Lung (tissue), 12 donors: ENCODE data around the gene NEB. TPM values are rescaled to one million over a fixed set of nuclear protein-coding genes. Genes with fewer than 3 reads are reported as not detected.

ENCODE experiments used
- ATAC-seq: fragments of 200-7000 bp; cut with Tn5 transposase; one replicate; pipeline ENCODE4 v1.9.1; 2020; ENCODE audit warnings: moderate number of reproducible peaks; ENCODE audit not compliant: insufficient read depth, low FRiP score
- DNase-seq, 3 donors: peaks; one replicate each; pipeline ENCODE4 v3.0.0-alpha.2; 2013 to 2017
- H3K27ac ChIP-seq, 2 donors: one replicate each; pipeline ENCODE4 v1.5.1; 2013; ENCODE audit warnings: mild to moderate bottlenecking in 2 of 2, moderate library complexity in 2 of 2, control low read depth in 1 of 2, inconsistent platforms in 1 of 2, low read depth in 1 of 2, low read length in 1 of 2
- H3K27me3 ChIP-seq, 3 donors: one replicate each; pipeline ENCODE4 v1.5.1; 2013; ENCODE audit warnings: low read length in 2 of 3; ENCODE audit not compliant: control insufficient read depth in 3 of 3, insufficient read depth in 3 of 3
- H3K36me3 ChIP-seq, 4 donors: one replicate each; pipeline ENCODE4 v1.5.1; 2013; ENCODE audit warnings: low read length in 4 of 4, mild to moderate bottlenecking in 1 of 4, moderate library complexity in 1 of 4; ENCODE audit not compliant: control insufficient read depth in 4 of 4, insufficient read depth in 4 of 4
- H3K4me1 ChIP-seq, 5 donors: one replicate each; pipeline ENCODE4 v1.5.1; 2013; ENCODE audit warnings: low read length in 5 of 5, mild to moderate bottlenecking in 2 of 5, moderate library complexity in 1 of 5; ENCODE audit not compliant: control insufficient read depth in 5 of 5, insufficient read depth in 5 of 5
- H3K4me3 ChIP-seq: one replicate; pipeline ENCODE4 v1.5.1; 2013; ENCODE audit warnings: mild to moderate bottlenecking, control low read depth, moderate library complexity
- H3K9ac ChIP-seq, 2 donors: one replicate each; pipeline ENCODE4 v1.5.1; 2013; ENCODE audit warnings: low read length in 2 of 2, control low read depth in 1 of 2; ENCODE audit not compliant: insufficient read depth in 1 of 2
- H3K9me3 ChIP-seq, 4 donors: one replicate each; pipeline ENCODE4 v1.5.1; 2013; ENCODE audit warnings: low read length in 3 of 4, mild to moderate bottlenecking in 1 of 4, moderate library complexity in 1 of 4; ENCODE audit not compliant: control insufficient read depth in 4 of 4, insufficient read depth in 3 of 4
- CTCF ChIP-seq: IDR thresholded peaks from 2 replicates; pipeline ENCODE4 v1.5.1; 2012; ENCODE audit warnings: mild to moderate bottlenecking; ENCODE audit errors: control extremely low read depth, extremely low read depth
- WGBS, 2 donors: extraction: QIAGEN DNeasy Blood & Tissue Kit; methylation state at CpG; one replicate each; pipeline ENCODE4 v1.1.7; 2013; 5-methylcytosine and 5-hydroxymethylcytosine counted together
- polyA plus RNA-seq, 2 donors: library from polyadenylated mRNA; stranded (reverse); fragments of 200-250 nt; gene quantifications; one replicate each; pipeline ENCODE4 v1.2.1, GENCODE V29; 2013
- total RNA-seq, 2 donors: library from RNA; depleted of rRNA in 1 of 2; stranded (reverse); fragments of >200 nt in 1 of 2; gene quantifications; one replicate each; pipeline ENCODE4 v1.2.1, GENCODE V29; 2014 to 2021
- donor health status: control.
- donor health status: control.
- donor health status: Bipolar disorder and iron deficiency.
- donor health status: healthy.
- donor health status: DM: yes; HTN: yes; CAD: no.

The NEB gene
- total and polyA plus RNA-seq, 4 donors = 0.52 to 2.1 (median 1.0) TPM

DNA sequence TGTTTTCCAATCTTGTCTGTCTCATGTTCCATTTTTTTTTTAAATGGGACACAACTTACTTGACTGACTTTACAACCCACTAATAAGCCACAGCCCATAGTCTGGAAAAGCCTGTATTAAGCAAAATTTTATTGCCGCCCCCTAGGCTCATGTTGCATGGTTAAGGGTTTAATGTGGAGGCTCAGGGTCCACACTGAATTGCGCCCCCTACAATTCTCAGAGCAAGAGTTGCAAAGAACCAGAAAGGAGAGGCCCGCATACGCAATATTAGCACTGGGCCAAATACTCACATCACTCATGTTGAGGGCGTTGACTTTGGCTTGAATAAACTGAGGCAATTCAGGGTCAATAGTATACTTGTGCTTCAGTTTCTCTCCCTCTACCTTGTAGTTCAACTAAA, 65.5 kb downstream of the NEB start:
- no peak for TF ChIP-seq CTCF
- no peak for ATAC-seq

DNA sequence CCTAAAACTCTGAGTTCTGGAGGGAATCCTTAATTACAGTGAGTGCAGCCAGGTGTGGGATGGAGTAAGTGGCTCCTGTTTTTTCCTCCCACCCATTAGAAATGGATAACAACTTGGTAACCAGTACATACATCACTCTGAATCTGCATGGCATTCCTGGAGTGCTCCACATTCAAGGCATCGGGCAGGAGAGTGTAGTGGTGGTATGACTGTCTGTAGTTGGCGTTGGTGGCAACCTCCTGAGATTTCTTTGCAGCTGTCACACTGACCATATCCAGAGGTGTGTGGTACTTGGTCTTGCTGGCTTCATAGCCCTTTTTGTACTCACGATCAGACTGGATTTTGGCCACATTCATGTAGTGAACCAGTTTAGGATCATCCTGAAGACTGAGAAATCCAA, 68.3 kb downstream of the NEB start:
- Histone ChIP-seq H3K9me3 (peaks cover 0 to 3% (median 0%) of the 10 kb centered on the region in 4 donors), H3K27ac (no peak overlapping the region), H3K27me3 (no peaks in the 10 kb centered on the region), H3K36me3 (no peaks in the 10 kb centered on the region), H3K9ac (no peak overlapping the region), H3K4me1 (peaks cover 0 to 5% (median 2%) of the 10 kb centered on the region in 5 donors), H3K4me3 (no peak overlapping the region)
- no peak for TF ChIP-seq CTCF
- DNase-seq (no peak), ATAC-seq (no peak)
- WGBS, 2 donors = 95 to 97% methylated on average over 3 of the region's 3 CpGs

More for the DNA sequence above, 65.5 kb downstream of the NEB start:
- Histone ChIP-seq H3K27ac (no peak overlapping the region), H3K27me3 (no peaks in the 10 kb centered on the region), H3K36me3 (no peaks in the 10 kb centered on the region), H3K9me3 (no peaks in the 10 kb centered on the region), H3K9ac (no peak overlapping the region), H3K4me1 (peaks cover 0 to 8% (median 5%) of the 10 kb centered on the region in 5 donors), H3K4me3 (no peak overlapping the region)
- DNase-seq = no peak
- WGBS, 2 donors = 97% methylated on average over 5 of the region's 5 CpGs

GRCh38 chr2:151664520-151664919, 69.8 kb downstream of the NEB start:
- H3K27ac ChIP-seq = no peak overlapping the region
- no peaks in the 10 kb centered on the region for H3K36me3 ChIP-seq
- DNase-seq (no peak), ATAC-seq (no peak)
- 78 to 94% methylated on average over 1 of the region's 1 CpG for WGBS, 2 donors
- no peaks in the 10 kb centered on the region for H3K27me3 ChIP-seq
- no peak for TF ChIP-seq CTCF
- H3K9me3 ChIP-seq = peaks cover 0 to 3% (median 0%) of the 10 kb centered on the region in 4 donors
- H3K4me3 ChIP-seq = no peak overlapping the region
- H3K9ac ChIP-seq = no peak overlapping the region
- no peaks in the 10 kb centered on the region for H3K4me1 ChIP-seq

DNA sequence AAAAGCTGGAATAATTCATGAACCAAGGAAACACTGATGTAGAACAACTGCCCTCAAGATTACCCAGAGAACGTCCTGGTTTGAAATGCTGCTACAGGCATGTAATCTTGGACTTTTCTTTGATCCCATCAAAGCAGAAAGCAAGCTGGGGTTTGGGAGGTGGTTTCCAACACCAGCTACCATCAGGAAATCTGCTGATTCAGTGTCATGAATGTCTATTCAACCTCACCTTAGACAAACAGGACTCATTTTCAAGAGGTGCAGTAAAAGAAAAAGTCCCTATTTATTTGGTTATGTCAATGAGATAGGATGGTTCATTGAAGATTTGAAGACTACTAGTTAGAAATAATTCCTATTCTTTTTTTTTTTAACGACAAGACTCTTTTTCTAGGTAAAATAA, 72.7 kb downstream of the NEB start:
- WGBS, 2 donors = 83 to 91% methylated on average over 2 of the region's 2 CpGs
- no peaks in the 10 kb centered on the region for H3K4me1 ChIP-seq
- no peaks in the 10 kb centered on the region for H3K36me3 ChIP-seq
- TF ChIP-seq CTCF = no peak
- DNase-seq (no peak), ATAC-seq (no peak)
- H3K27me3 ChIP-seq = no peaks in the 10 kb centered on the region
- no peak overlapping the region for H3K4me3 ChIP-seq
- H3K27ac ChIP-seq = no peak overlapping the region
- H3K9me3 ChIP-seq = peaks cover 0 to 3% (median 0%) of the 10 kb centered on the region in 4 donors
- H3K9ac ChIP-seq = no peak overlapping the region
